GM13976 (cell line): Measurements from ENCODE around the gene RFESD.

Experiments
- DNase-seq: peaks from one replicate; pipeline ENCODE4 v3.0.0; 2012; ENCODE audit warnings: low spot score
- CTCF ChIP-seq: IDR thresholded peaks from 2 replicates; pipeline ENCODE4 v1.5.1; 2012; ENCODE audit warnings: borderline replicate concordance, mild to moderate bottlenecking; ENCODE audit not compliant: insufficient read depth; ENCODE audit errors: extremely low read depth, missing control alignments, control extremely low read depth
- in situ Hi-C: fragments of 300-500 bp; cut with MboI; formaldehyde crosslinking; loops from one replicate; pipeline ENCODE4 v1.12.0; 2022; ENCODE audit warnings: low sequenced_read_pairs, mixed read lengths, inconsistent platforms; ENCODE audit not compliant: unreplicated experiment

Gene RFESD

GRCh38 chr5:95646569-95647431 lies at the start of gene RFESD:
TSS of gene RFESD (plus strand) at chr5:95646777. CDS start at chr5:95652272, 5,495 bp downstream.
- TF ChIP-seq CTCF = no peak
- in situ Hi-C loops = no loop called here
- peak; percentile 93 for DNase-seq

GRCh38 chr5:95599252-95599651 lies 47.3 kb upstream of the RFESD start:
- DNase-seq = no peak
- in situ Hi-C loops = no loop called here
- no peak for TF ChIP-seq CTCF

- TF ChIP-seq CTCF = no peak
- no peak for DNase-seq
- in situ Hi-C loops = no loop called here
Observed at GRCh38 chr5:95600557-95600956, 46.0 kb upstream of the RFESD start.

GRCh38 chr5:95605786-95606185 lies 40.8 kb upstream of the RFESD start:
- no peak for DNase-seq
- in situ Hi-C loops = no loop called here
- TF ChIP-seq CTCF = no peak

GRCh38 chr5:95606419-95606818 lies 40.2 kb upstream of the RFESD start:
- in situ Hi-C loops = no loop called here
- no peak for TF ChIP-seq CTCF
- no peak for DNase-seq

- TF ChIP-seq CTCF = no peak
- no peak for DNase-seq
- in situ Hi-C loops = no loop called here
Observed at GRCh38 chr5:95609711-95610110, 36.9 kb upstream of the RFESD start.

- TF ChIP-seq CTCF = no peak
- in situ Hi-C loops = no loop called here
- DNase-seq = no peak
Observed at GRCh38 chr5:95610546-95610945, 36.0 kb upstream of the RFESD start.
